Measurements from ENCODE around the gene EFCAB7.
A peak's percentile ranks its signal among the peaks of the same experiment; 100 is the strongest.

The EFCAB7 gene

DNA sequence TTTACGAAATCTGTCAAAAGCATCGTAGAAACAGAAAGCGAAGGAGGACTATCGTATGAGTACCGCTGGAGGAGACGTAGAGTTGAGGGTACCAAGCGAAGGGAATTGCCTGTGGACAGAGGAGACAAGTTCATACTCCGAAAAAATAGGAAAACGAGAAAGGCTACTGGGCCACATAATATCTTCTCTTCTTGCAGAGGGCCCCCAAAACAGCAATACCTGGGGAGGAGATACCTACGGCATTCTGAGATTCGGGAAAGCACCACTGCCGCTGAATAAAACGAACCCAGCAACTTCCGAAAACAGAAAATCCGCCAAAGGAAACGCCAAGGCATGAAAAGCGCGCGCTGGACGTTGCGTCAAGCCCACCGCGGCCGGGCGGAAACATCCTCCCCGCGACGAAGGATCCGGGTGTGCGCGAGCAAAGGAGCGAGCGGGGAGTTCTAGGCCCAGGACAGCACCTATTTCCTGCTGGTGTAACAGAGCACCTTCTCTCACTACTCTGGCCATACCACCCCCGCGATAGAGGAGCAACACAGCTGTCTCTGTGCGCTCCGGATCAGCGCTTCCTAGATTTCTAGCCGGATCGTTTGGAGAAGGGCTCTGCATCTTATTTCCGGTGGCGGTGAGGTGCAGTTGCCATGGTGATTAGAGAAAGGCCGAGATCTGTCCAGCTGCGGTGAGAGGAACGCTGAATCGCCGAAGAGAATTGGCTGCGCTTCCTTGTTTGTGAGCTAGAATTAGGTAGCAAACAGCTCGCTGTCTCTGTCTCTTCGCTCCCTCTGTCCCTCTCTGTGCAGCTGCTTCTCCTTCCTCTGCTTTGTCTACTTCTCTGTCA lies at the start of gene EFCAB7, which contains the start of gene ITGB3BP:
Gene EFCAB7 (plus strand): TSS at position 635 of the 838 bp plus-strand sequence. CDS start 2,048 bp downstream, outside the sequence.
Gene ITGB3BP (minus strand): TSS at position 335 of the 838 bp plus-strand sequence. CDS start 92 bp downstream, at position 243.
- peak; percentile 96 for DNase-seq
- Histone ChIP-seq H3K27ac (peak within 1 kb of the TSS; percentile 86), H3K27me3 (replicated peaks) (no peaks in the 10 kb centered on the region), H3K4me3 (ENCODE audit: low read depth, low read length) (peak within 1 kb of the TSS; percentile 71), H3K36me3 (replicated peaks) (no peaks in the 10 kb centered on the region)
- in situ Hi-C loops (cut with HindIII; ENCODE audit: low pct_ligation_motif_present, low sequenced_read_pairs), result no loop called here
- no peak for TF ChIP-seq CTCF (IDR thresholded peaks at IDR 0.05; ENCODE audit: low read depth, low read length, missing control alignments)

GRCh38 chr1:63475761-63476160 lies 47.6 kb upstream of the EFCAB7 start:
- no peak overlapping the region for H3K27ac ChIP-seq
- H3K36me3 ChIP-seq (replicated peaks), result no peaks in the 10 kb centered on the region
- no peak for TF ChIP-seq CTCF (IDR thresholded peaks at IDR 0.05; ENCODE audit: low read depth, low read length, missing control alignments)
- in situ Hi-C loops (cut with HindIII; ENCODE audit: low pct_ligation_motif_present, low sequenced_read_pairs), result no loop called here
- peak; percentile 28 for DNase-seq
- no peaks in the 10 kb centered on the region for H3K27me3 ChIP-seq (replicated peaks)
- H3K4me3 ChIP-seq (ENCODE audit: low read depth, low read length), result no peak overlapping the region

DNA sequence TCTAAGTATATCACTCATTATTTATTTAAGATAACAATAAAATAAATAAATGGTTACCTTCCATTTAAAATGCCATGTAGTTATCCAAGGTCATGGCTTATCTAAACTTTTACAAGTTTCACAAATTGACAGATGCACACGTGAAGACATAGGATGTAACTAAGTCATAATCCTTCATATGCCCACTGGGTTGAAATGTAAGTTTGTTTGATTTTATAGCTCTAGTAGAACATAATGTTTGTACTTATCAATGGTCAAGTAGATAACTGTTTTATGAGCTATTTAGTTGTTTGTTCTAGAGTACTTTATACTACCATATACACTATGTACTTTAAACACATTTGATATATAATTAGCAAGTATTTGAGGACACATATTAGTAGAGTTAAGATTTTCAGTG lies 43.3 kb upstream of the EFCAB7 start:
- DNase-seq, result no peak
- in situ Hi-C loops (cut with HindIII; ENCODE audit: low pct_ligation_motif_present, low sequenced_read_pairs), result no loop called here
- no peak overlapping the region for H3K4me3 ChIP-seq (ENCODE audit: low read depth, low read length)
- no peaks in the 10 kb centered on the region for H3K27me3 ChIP-seq (replicated peaks)
- H3K27ac ChIP-seq, result no peak overlapping the region
- H3K36me3 ChIP-seq (replicated peaks), result no peaks in the 10 kb centered on the region
- no peak for TF ChIP-seq CTCF (IDR thresholded peaks at IDR 0.05; ENCODE audit: low read depth, low read length, missing control alignments)

- in situ Hi-C loops (cut with HindIII; ENCODE audit: low pct_ligation_motif_present, low sequenced_read_pairs), result no loop called here
- no peak for TF ChIP-seq CTCF (IDR thresholded peaks at IDR 0.05; ENCODE audit: low read depth, low read length, missing control alignments)
- H3K27ac ChIP-seq, result no peak overlapping the region
- H3K4me3 ChIP-seq (ENCODE audit: low read depth, low read length), result no peak overlapping the region
- no peak for DNase-seq
- no peaks in the 10 kb centered on the region for H3K36me3 ChIP-seq (replicated peaks)
- no peaks in the 10 kb centered on the region for H3K27me3 ChIP-seq (replicated peaks)
Measured at GRCh38 chr1:63486629-63487028, 36.7 kb upstream of the EFCAB7 start.

DNA sequence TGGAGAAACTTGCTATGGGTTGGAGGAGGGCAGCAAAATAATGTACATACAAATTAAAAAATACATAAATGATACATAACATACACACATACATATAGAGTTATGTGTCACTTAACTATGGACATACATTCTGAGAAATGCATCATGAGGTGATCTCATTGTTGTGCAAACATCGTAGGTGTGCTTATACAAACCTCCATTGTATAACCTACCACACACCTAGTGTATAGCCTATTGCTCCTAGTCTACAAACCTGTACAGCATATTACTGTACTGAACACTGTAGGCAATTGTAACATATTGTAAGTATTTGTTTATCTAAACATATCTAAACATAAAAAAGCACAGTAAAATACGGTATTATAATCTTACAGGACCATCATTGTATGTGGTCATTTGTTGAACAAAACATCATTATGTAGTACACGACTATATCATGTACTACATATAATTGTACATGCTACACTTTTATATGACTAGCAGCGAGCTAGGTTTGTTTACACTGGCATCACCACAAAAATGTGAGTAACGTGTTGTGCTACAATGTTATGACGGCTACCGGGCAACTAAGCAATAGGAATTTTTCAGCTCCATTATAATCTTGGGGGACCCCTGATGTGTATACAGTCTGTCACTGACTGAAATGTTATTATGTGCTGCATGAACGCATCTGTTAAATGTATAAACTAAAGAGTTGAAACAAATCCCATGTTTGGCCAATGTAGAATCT lies 35.8 kb upstream of the EFCAB7 start:
- peak; percentile 85 for DNase-seq
- in situ Hi-C loops (cut with HindIII; ENCODE audit: low pct_ligation_motif_present, low sequenced_read_pairs), result no loop called here
- Histone ChIP-seq H3K36me3 (replicated peaks) (no peaks in the 10 kb centered on the region), H3K4me3 (ENCODE audit: low read depth, low read length) (no peak overlapping the region), H3K27me3 (replicated peaks) (no peaks in the 10 kb centered on the region), H3K27ac (no peak overlapping the region)
- TF ChIP-seq CTCF (IDR thresholded peaks at IDR 0.05; ENCODE audit: low read depth, low read length, missing control alignments), result no peak

Data from brain microvascular endothelial cell (primary cell).